ENCODE measurements around the gene HPCA. TPM values are rescaled to one million over a fixed set of nuclear protein-coding genes. Genes with fewer than 3 reads are reported as not detected.

Gene HPCA
- total RNA-seq, 1 donor from 2014 or later, result not detected

DNA sequence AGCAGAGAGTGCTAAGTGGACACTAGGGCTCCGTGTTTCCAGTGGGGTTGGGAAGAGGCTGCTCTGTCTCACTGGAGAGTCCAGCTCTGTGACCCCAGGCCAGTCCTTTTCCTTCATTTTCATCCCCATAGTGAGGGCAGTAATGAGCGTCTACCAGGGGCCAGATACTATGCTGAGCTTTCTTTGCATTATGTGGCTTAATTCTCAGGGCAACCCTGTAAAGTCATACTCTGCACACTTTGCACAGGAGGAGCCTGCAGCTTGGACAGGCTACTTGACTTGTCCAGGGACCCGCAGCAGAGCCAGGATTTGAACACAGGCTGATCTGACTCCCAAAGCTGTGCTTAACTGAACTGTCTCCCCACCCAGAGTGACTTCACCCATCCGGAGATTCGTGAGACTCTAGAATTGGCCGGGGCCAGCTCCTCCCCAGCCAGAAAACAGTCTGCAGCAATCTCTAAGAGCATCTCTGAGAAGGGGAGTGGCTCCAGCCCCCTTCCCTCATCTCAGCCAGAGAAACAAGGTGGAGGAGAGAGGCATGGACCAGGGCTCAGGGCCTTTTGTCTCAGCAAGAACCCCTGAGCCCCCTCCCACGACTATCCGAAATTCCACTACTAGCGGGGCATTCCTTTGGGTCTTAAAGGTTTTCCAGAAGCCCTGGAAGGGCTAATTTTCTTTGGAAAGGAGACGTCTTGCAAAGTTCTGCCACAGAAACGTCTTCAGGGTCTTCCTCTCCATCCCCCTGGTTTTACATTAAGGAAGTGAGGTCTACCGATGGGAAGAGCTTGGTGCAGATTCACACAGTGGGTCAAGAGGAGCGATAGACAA lies 14.7 kb upstream of the HPCA start:
- TF ChIP-seq, protein P1, sequence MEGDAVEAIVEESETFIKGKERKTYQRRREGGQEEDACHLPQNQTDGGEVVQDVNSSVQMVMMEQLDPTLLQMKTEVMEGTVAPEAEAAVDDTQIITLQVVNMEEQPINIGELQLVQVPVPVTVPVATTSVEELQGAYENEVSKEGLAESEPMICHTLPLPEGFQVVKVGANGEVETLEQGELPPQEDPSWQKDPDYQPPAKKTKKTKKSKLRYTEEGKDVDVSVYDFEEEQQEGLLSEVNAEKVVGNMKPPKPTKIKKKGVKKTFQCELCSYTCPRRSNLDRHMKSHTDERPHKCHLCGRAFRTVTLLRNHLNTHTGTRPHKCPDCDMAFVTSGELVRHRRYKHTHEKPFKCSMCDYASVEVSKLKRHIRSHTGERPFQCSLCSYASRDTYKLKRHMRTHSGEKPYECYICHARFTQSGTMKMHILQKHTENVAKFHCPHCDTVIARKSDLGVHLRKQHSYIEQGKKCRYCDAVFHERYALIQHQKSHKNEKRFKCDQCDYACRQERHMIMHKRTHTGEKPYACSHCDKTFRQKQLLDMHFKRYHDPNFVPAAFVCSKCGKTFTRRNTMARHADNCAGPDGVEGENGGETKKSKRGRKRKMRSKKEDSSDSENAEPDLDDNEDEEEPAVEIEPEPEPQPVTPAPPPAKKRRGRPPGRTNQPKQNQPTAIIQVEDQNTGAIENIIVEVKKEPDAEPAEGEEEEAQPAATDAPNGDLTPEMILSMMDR (conservative IDR thresholded peaks at IDR 0.05; ENCODE audit: low read depth, low read length), result no peak
- peak overlapping the region; percentile 38 for H3K4me3 ChIP-seq (ENCODE audit: low read depth, low read length)
- no peak for DNase-seq (ENCODE audit: low read depth)

DNA sequence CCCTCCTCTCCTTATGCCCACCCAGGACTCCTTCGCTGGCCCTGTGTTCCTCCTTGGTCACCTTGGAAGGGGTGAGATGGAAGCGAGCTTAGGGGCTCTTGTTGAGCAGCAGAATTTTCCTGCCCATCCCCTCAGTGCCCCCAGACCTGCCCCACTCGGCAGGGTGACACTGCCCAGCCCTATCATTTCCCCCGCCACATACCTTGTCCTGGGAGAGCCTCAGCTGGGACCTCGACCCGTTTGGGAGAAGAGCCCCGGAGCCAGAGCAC lies 14.2 kb upstream of the HPCA start:
- no peak overlapping the region for H3K4me3 ChIP-seq (ENCODE audit: low read depth, low read length)
- no peak for DNase-seq (ENCODE audit: low read depth)
- TF ChIP-seq, protein P1 (conservative IDR thresholded peaks at IDR 0.05; ENCODE audit: low read depth, low read length), result no peak

DNA sequence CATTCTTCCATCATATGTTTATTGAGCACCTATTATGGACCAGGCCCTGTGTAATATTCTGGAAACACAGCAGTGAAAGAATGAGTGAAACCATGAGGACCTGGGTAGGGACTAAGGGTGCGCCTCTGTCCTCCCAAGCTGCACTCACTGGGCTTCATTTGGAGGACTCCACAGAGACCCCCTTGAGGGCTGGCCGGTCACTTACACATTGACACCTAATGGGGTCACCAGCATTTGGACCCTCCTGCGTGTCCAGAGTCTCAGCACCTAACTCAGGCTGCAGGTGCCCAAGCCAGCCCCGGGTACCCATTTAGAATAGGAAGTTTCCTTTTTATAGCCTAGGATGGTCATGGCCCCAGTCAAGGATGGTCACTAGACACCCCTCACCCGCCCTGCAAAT lies 12.8 kb upstream of the HPCA start:
- H3K4me3 ChIP-seq (ENCODE audit: low read depth, low read length), result no peak overlapping the region
- TF ChIP-seq, protein P1 (conservative IDR thresholded peaks at IDR 0.05; ENCODE audit: low read depth, low read length), result no peak
- DNase-seq (ENCODE audit: low read depth), result no peak

DNA sequence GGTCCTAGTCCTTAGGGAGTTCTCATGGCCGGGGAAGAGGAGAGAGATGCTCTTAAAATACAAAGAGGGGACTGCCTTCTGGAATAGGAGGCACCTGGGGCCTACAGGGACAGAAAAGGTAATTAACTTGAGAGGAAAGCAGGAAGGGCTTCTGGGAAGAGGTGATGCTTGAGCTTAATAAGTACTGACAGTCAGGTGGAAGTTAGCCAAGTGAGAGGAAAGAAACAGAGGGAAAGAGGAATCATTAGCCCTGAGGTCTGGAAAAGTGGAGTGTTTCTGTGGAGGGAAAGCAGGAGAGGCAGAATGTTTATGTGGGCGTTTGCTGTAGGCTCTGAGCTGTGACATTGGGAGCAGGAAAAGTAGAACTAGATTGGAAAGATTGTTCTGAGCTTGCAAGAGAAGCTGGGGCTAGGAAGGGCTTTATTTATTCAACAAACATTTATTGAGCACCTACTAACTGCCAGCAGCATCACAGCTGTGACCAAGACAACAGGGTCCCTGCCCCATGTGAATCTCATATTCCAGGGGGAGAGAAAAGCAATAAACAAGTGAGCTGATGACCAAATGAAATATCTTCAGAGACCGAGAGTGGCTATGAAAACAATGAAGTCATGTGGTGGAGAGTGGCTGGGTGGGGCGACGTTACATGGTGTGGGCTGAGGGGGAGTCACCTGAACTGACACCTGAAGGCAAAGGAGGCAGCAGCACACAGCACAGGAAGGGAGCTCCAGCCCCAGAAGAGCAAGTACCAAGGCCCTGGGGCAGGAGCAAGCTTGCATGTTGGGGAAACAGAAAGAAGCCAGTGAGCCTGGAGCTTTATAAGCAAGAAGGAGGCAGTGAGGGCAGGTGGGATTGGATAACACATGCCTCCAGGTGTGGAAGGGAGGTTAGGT lies 11.2 kb upstream of the HPCA start:
- DNase-seq (ENCODE audit: low read depth), result no peak
- TF ChIP-seq, protein P1 (conservative IDR thresholded peaks at IDR 0.05; ENCODE audit: low read depth, low read length), result no peak

DNA sequence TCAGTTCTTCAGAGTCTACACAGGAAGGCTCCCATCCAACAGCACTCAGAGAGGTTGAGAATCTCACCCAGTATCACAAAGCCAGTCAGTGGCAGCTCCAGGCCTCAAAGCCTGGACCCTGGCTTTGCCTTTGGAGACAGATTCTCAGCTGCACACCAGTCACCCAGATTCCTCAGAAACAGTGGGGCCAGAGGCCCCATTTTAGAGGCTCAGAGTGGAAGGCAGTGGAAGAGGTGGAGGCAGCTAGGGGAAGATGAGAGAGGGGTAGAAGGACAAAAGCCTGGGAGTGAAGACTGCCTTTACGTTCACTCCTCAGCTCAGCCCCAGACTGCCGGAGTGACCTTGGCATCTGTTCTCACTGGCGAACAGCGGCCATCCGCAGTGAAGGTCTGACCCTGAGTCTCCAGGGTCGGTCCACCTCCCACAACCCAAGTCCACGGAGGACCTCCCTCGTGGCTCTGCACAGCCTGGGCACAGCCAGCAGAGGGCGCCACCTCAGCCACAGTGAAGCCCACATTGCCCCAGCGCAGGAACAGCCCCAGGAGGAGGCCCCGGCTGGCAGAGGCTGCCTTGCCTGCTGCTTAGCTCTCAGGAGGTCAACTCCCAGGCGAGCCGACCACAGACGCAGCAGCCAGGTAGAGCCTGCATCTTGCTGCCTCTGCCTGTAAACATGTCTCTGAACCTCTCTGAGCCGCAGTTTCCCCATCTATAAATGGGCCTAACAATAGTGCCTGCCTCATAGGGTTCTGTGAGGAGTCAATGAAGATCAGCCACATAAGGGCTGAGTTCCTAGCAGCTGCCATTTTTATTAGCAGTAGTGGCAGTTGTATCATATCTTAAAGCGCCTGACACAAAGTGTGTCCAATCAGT lies 9.7 kb upstream of the HPCA start:
- H3K4me3 ChIP-seq (ENCODE audit: low read depth, low read length), result no peak overlapping the region
- TF ChIP-seq, protein P1 (conservative IDR thresholded peaks at IDR 0.05; ENCODE audit: low read depth, low read length), result peak; percentile 85
- DNase-seq (ENCODE audit: low read depth), result no peak

More for the DNA sequence above, 11.2 kb upstream of the HPCA start:
- no peak overlapping the region for H3K4me3 ChIP-seq (ENCODE audit: low read depth, low read length)

DNA sequence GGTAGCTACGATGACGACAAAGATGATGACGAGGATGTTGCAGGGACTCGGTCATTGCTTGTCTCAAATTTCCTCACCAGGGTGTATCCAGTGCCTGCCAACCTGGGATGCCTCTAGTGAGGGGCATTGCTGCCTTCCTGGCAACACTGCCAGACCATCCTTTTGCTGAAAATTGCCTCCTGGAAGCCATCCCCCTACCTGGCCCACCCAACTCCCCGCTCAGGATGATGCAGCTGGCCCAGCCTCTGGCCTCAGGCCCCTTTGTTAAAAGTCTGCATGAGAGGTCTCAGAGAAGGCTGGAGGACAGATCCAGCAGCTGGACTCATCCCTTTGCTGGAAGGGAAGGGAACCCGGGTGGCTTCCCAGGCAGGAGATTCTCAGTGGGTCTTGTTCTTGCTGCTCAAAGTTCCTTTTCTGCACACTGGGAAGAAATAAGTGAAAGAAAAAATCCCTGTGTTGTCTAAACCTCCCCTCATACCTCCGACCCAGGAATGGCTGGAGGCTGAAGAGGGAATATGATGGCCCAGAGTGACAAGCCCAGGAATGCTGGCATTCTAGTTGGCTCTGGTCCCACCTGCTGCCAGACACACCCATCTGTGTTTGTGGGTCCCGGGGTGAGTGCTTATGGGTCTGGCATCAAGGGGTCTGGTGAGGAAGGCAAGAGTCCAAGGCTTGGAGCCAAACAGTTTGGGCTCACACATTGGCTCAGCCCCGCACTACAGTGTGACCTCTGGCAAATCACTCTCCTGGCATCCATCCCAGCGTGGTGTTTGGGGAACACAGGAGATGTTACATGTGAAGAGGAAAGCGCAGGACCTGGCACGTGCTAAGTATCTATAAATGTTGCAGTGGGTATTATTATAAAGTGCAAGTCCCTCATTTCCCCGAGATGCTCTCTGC lies 8.8 kb upstream of the HPCA start:
- DNase-seq (ENCODE audit: low read depth), result no peak
- TF ChIP-seq, protein P1 (conservative IDR thresholded peaks at IDR 0.05; ENCODE audit: low read depth, low read length), result no peak
- no peak overlapping the region for H3K4me3 ChIP-seq (ENCODE audit: low read depth, low read length)

Measured in epithelial cell of proximal tubule (primary cell).